Measurements from ENCODE around the gene RPS29. TPM values are rescaled to one million over a fixed set of nuclear protein-coding genes. Genes with fewer than 3 reads are reported as not detected.
"Not testable (repeated sequence)": the region's sequence is repeated elsewhere in the genome, so short reads cannot be mapped to it uniquely, and the experiment has no call there.

The RPS29 gene
- polyA plus RNA-seq, 1 donor from 2014 or later, result 6,695 TPM

GRCh38 chr14:49589387-49589786 lies 3.2 kb upstream of the RPS29 start:
- Histone ChIP-seq H3K27ac (ENCODE audit: low read length) (no peak overlapping the region), H3K79me2 (replicated peaks; ENCODE audit: insufficient read depth, low read length) (peaks cover 17% of the 10 kb centered on the region), H3K36me3 (ENCODE audit: insufficient read depth, low read length) (no peaks in the 10 kb centered on the region), H3F3A (ENCODE audit: insufficient read depth, low read length, poor library complexity, severe bottlenecking) (no peaks in the 10 kb centered on the region), H3K9ac (ENCODE audit: low read length) (no peak overlapping the region), H3K27me3 (ENCODE audit: insufficient read depth, low read depth, low read length) (no peaks in the 10 kb centered on the region), H3K4me2 (ENCODE audit: low read length) (no peak overlapping the region), H4K20me1 (ENCODE audit: insufficient read depth) (no peaks in the 10 kb centered on the region), H2AFZ (ENCODE audit: low read depth, low read length) (no peak overlapping the region), H3K4me3 (ENCODE audit: low read length) (no peak overlapping the region), H3K9me2 (ENCODE audit: insufficient read depth, low read length) (no peaks in the 10 kb centered on the region), H3K9me3 (ENCODE audit: low read length) (no peaks in the 10 kb centered on the region)
- TF ChIP-seq TAF1 (IDR thresholded peaks at IDR 0.05; ENCODE audit: low read depth) (no peak), RAD21 (conservative IDR thresholded peaks at IDR 0.05) (no peak), POLR2AphosphoS5 (IDR thresholded peaks at IDR 0.05) (no peak), EZH2 (IDR thresholded peaks at IDR 0.05; ENCODE audit: borderline replicate concordance, insufficient read depth, low read length, poor library complexity, severe bottlenecking) (no peak), SMC3 (conservative IDR thresholded peaks at IDR 0.05; ENCODE audit: poor library complexity) (no peak), REST (IDR thresholded peaks at IDR 0.05; ENCODE audit: borderline replicate concordance) (no peak), CTCF (IDR thresholded peaks at IDR 0.05; ENCODE audit: poor library complexity, severe bottlenecking) (no peak), MXI1 (conservative IDR thresholded peaks at IDR 0.05; ENCODE audit: poor library complexity, severe bottlenecking) (no peak), EP300 (conservative IDR thresholded peaks at IDR 0.05; ENCODE audit: poor library complexity, severe bottlenecking) (no peak)

- peak; percentile 95 for TF ChIP-seq CTCF (IDR thresholded peaks at IDR 0.05; ENCODE audit: poor library complexity, severe bottlenecking)
- no peak for TF ChIP-seq TAF1 (IDR thresholded peaks at IDR 0.05; ENCODE audit: low read depth)
- TF ChIP-seq MXI1 (conservative IDR thresholded peaks at IDR 0.05; ENCODE audit: poor library complexity, severe bottlenecking), result no peak
- TF ChIP-seq RAD21 (conservative IDR thresholded peaks at IDR 0.05), result peak; percentile 56
- TF ChIP-seq POLR2AphosphoS5 (IDR thresholded peaks at IDR 0.05), result no peak
- H3K9ac ChIP-seq (ENCODE audit: low read length), result no peak overlapping the region
- no peak overlapping the region for H3K4me2 ChIP-seq (ENCODE audit: low read length)
- peaks cover 40% of the 10 kb centered on the region for H3K79me2 ChIP-seq (replicated peaks; ENCODE audit: insufficient read depth, low read length)
- H3K4me3 ChIP-seq (ENCODE audit: low read length), result peak overlapping the region; percentile 71
- H2AFZ ChIP-seq (ENCODE audit: low read depth, low read length), result no peak overlapping the region
- no peaks in the 10 kb centered on the region for H3K9me2 ChIP-seq (ENCODE audit: insufficient read depth, low read length)
- H4K20me1 ChIP-seq (ENCODE audit: insufficient read depth), result no peaks in the 10 kb centered on the region
- no peaks in the 10 kb centered on the region for H3K36me3 ChIP-seq (ENCODE audit: insufficient read depth, low read length)
- no peaks in the 10 kb centered on the region for H3K9me3 ChIP-seq (ENCODE audit: low read length)
- no peaks in the 10 kb centered on the region for H3K27me3 ChIP-seq (ENCODE audit: insufficient read depth, low read depth, low read length)
- H3K27ac ChIP-seq (ENCODE audit: low read length), result peak overlapping the region; percentile 99
- no peaks in the 10 kb centered on the region for H3F3A ChIP-seq (ENCODE audit: insufficient read depth, low read length, poor library complexity, severe bottlenecking)
Measured at GRCh38 chr14:49586673-49587460, 687 bp upstream of the RPS29 start.

- H3K9ac ChIP-seq (ENCODE audit: low read length), result peak overlapping the region; percentile 97
- H3K4me2 ChIP-seq (ENCODE audit: low read length), result peak overlapping the region; percentile 63
- H4K20me1 ChIP-seq (ENCODE audit: insufficient read depth); H3K36me3 ChIP-seq (ENCODE audit: insufficient read depth, low read length); H3K27me3 ChIP-seq (ENCODE audit: insufficient read depth, low read depth, low read length); H2AFZ ChIP-seq (ENCODE audit: low read depth, low read length); H3K9me3 ChIP-seq (ENCODE audit: low read length); H3K9me2 ChIP-seq (ENCODE audit: insufficient read depth, low read length); H3F3A ChIP-seq (ENCODE audit: insufficient read depth, low read length, poor library complexity, severe bottlenecking): not testable (repeated sequence)
- peak overlapping the region; percentile 99 for H3K27ac ChIP-seq (ENCODE audit: low read length)
- peaks cover 50% of the 10 kb centered on the region for H3K79me2 ChIP-seq (replicated peaks; ENCODE audit: insufficient read depth, low read length)
- H3K4me3 ChIP-seq (ENCODE audit: low read length), result peak overlapping the region; percentile 71
Measured at GRCh38 chr14:49584981-49585640, 1.1 kb downstream of the RPS29 start.
